Hepatocyte (in vitro differentiated cells): ENCODE measurements around the gene LFNG. TPM values are rescaled to one million over a fixed set of nuclear protein-coding genes. Genes with fewer than 3 reads are reported as not detected.
A peak's percentile ranks its signal among the peaks of the same experiment; 100 is the strongest.
"Not testable (repeated sequence)": the region's sequence is repeated elsewhere in the genome, so short reads cannot be mapped to it uniquely, and the experiment has no call there.

Experiments
- DNase-seq: peaks from one replicate; pipeline ENCODE4 v3.0.0-alpha.2; 2016; ENCODE audit warnings: low spot score
- H2AFZ ChIP-seq: fragments of 200-600 bp; sonication (generic); 2 replicates; pipeline ENCODE4 v1.6.0; 2016; ENCODE audit warnings: antibody characterized with exemption, mild to moderate bottlenecking
- H3K27ac ChIP-seq: fragments of 200-600 bp; sonication (generic); 2 replicates; pipeline ENCODE4 v1.5.1; 2016; ENCODE audit warnings: mild to moderate bottlenecking
- H3K27me3 ChIP-seq: fragments of 200-600 bp; sonication (generic); 2 replicates; pipeline ENCODE4 v1.6.1; 2016
- H3K36me3 ChIP-seq: fragments of 200-600 bp; sonication (generic); replicated peaks from 2 replicates; pipeline ENCODE4 v1.5.1; 2016; ENCODE audit warnings: low read depth; ENCODE audit not compliant: insufficient read depth
- H3K4me1 ChIP-seq: fragments of 200-600 bp; sonication (generic); 2 replicates; pipeline ENCODE4 v1.5.1; 2016; ENCODE audit warnings: mild to moderate bottlenecking, moderate library complexity; ENCODE audit not compliant: insufficient read depth
- H3K4me2 ChIP-seq: fragments of 200-600 bp; sonication (generic); 2 replicates; pipeline ENCODE4 v1.6.0; 2016
- H3K4me3 ChIP-seq: fragments of 200-600 bp; sonication (generic); 2 replicates; pipeline ENCODE4 v1.5.1; 2016; ENCODE audit warnings: mild to moderate bottlenecking
- H3K79me2 ChIP-seq: fragments of 200-600 bp; sonication (generic); 2 replicates; pipeline ENCODE4 v1.6.0; 2017; ENCODE audit warnings: mild to moderate bottlenecking
- H3K9me2 ChIP-seq: fragments of 200-600 bp; sonication (generic); replicated peaks from 2 replicates; pipeline ENCODE4 v1.6.0; 2017; ENCODE audit warnings: mild to moderate bottlenecking; ENCODE audit not compliant: insufficient read depth
- H3K9me3 ChIP-seq: fragments of 200-600 bp; sonication (generic); 2 replicates; pipeline ENCODE4 v1.5.1; 2016; ENCODE audit warnings: low read depth, mild to moderate bottlenecking
- H4K20me1 ChIP-seq: fragments of 200-600 bp; sonication (generic); 2 replicates; pipeline ENCODE4 v1.6.0; 2016; ENCODE audit warnings: mild to moderate bottlenecking; ENCODE audit not compliant: insufficient read depth, poor library complexity, severe bottlenecking
- EZH2 ChIP-seq: fragments of 200-600 bp; sonication (generic); IDR thresholded peaks from 2 replicates; pipeline ENCODE4 v1.6.1; 2016; ENCODE audit warnings: antibody characterized with exemption, mild to moderate bottlenecking, borderline replicate concordance
- EZH2phosphoT487 ChIP-seq: fragments of 200-600 bp; sonication (generic); IDR thresholded peaks from one replicate; pipeline ENCODE4 v1.6.1; 2018; ENCODE audit warnings: antibody characterized with exemption, mild to moderate bottlenecking, low read depth, moderate library complexity; ENCODE audit not compliant: unreplicated experiment, severe bottlenecking
- WGBS: methylation state at CpG from one replicate; pipeline ENCODE4 v1.1.6; 2016; ENCODE audit warnings: low lambda C conversion rate; ENCODE audit errors: missing lambda C conversion rate; 5-methylcytosine and 5-hydroxymethylcytosine counted together
- polyA plus RNA-seq: library from polyadenylated mRNA; unstranded; fragments of >200 nt; fragmentation: Nextera tagmentation; extraction: Ambion mirVana; gene quantifications from 2 replicates; pipeline ENCODE4 v1.2.1, GENCODE V29; 2016
- total RNA-seq: library from RNA; depleted of rRNA; stranded (reverse); fragments of >200 nt; gene quantifications from 2 replicates; pipeline ENCODE4 v1.2.3, GENCODE V29; 2014
- TF ChIP-seq, protein P1 (sequence below): fragments of 200-600 bp; sonication (generic); IDR thresholded peaks from 2 replicates; pipeline ENCODE4 v1.5.1; 2016; ENCODE audit warnings: antibody characterized with exemption, mild to moderate bottlenecking; ENCODE audit not compliant: poor library complexity

The LFNG gene
- total and polyA plus RNA-seq, 2 experiments from 2014 or later = 1.2 to 4.5 TPM

- peak overlapping the region; percentile 58 for H2AFZ ChIP-seq
- H4K20me1 ChIP-seq = no peaks in the 10 kb centered on the region
- no peaks in the 10 kb centered on the region for H3K9me2 ChIP-seq
- H3K9me3 ChIP-seq = no peaks in the 10 kb centered on the region
- DNase-seq = peak; percentile 65
- WGBS = 6% methylated on average over 50 of the region's 53 CpGs
- peak overlapping the region; percentile 95 for H3K4me2 ChIP-seq
- H3K36me3 ChIP-seq = no peaks in the 10 kb centered on the region
- H3K4me3 ChIP-seq = peak overlapping the region; percentile 68
- peaks cover 53% of the 10 kb centered on the region for H3K79me2 ChIP-seq
- H3K27me3 ChIP-seq = no peaks in the 10 kb centered on the region
- no peak for TF ChIP-seq EZH2phosphoT487
- no peak for TF ChIP-seq EZH2
- TF ChIP-seq, protein P1, sequence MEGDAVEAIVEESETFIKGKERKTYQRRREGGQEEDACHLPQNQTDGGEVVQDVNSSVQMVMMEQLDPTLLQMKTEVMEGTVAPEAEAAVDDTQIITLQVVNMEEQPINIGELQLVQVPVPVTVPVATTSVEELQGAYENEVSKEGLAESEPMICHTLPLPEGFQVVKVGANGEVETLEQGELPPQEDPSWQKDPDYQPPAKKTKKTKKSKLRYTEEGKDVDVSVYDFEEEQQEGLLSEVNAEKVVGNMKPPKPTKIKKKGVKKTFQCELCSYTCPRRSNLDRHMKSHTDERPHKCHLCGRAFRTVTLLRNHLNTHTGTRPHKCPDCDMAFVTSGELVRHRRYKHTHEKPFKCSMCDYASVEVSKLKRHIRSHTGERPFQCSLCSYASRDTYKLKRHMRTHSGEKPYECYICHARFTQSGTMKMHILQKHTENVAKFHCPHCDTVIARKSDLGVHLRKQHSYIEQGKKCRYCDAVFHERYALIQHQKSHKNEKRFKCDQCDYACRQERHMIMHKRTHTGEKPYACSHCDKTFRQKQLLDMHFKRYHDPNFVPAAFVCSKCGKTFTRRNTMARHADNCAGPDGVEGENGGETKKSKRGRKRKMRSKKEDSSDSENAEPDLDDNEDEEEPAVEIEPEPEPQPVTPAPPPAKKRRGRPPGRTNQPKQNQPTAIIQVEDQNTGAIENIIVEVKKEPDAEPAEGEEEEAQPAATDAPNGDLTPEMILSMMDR = no peak
- peaks cover 9% of the 10 kb centered on the region for H3K4me1 ChIP-seq
- peak overlapping the region; percentile 84 for H3K27ac ChIP-seq
Observed at GRCh38 chr7:2559283-2559950, 39.8 kb downstream of the LFNG start.

DNA sequence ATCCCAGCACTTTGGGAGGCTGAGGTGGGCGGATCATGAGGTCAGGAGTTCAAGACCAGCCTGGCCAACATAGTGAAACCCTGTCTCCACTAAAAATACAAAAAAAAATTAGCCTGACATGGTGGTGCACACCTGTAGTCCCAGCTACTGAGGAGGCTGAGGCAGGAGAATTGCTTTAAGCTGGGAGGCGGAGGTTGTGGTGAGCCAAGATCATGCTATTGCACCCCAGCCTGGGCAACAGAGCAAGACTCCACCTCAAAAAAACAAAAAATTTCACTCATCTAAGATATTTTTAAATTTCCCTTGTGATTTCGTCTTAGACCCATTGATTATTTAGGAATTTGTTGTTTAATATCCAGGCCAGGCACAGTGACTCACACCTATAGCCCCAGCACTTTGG lies 44.4 kb downstream of the LFNG start:
- H2AFZ ChIP-seq, H3K9me2 ChIP-seq, DNase-seq, H3K4me2 ChIP-seq, H3K27ac ChIP-seq, H3K9me3 ChIP-seq, H3K27me3 ChIP-seq, H3K4me1 ChIP-seq, H3K36me3 ChIP-seq, H4K20me1 ChIP-seq, H3K4me3 ChIP-seq: not testable (repeated sequence)
- WGBS = 99% methylated on average over 3 of the region's 3 CpGs
- H3K79me2 ChIP-seq = peaks cover 58% of the 10 kb centered on the region

DNA sequence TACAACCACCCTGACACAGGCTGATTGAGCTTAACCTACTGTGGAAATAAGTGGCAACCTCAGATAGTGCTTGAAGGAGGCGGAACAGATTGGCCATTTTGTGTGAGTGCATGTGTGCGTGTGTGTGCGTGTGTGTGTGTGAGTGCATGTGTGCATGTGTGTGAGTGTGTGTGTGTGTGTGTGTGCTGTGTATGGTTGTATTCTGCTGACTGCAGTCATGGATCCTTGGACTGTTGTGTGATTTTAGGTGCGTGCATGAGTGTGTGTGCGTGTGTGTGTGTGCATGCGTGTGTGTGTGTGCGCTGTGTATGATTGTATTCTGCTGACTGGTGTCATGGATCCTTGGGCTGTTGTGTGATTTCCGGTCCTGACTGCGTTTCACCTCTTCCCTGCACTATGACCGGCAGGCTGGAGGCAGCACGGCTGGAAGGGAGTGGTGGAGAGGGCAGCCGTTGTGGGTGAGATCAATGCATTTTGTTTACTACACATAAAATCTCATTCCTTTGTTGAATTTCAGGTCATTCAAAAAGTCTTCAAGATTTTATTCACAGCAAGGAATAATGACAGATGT lies 45.5 kb downstream of the LFNG start:
- no peak for DNase-seq
- H3K27ac ChIP-seq = no peak overlapping the region
- TF ChIP-seq, protein P1 = no peak
- TF ChIP-seq EZH2phosphoT487 (no peak), EZH2 (no peak)
- no peak overlapping the region for H3K4me3 ChIP-seq
- peaks cover 56% of the 10 kb centered on the region for H3K79me2 ChIP-seq
- H4K20me1 ChIP-seq = no peaks in the 10 kb centered on the region
- peaks cover 4% of the 10 kb centered on the region for H3K4me1 ChIP-seq
- no peaks in the 10 kb centered on the region for H3K36me3 ChIP-seq
- 77% methylated on average over 12 of the region's 12 CpGs for WGBS
- no peaks in the 10 kb centered on the region for H3K9me3 ChIP-seq
- no peaks in the 10 kb centered on the region for H3K9me2 ChIP-seq
- H2AFZ ChIP-seq = no peak overlapping the region
- H3K4me2 ChIP-seq = no peak overlapping the region
- no peaks in the 10 kb centered on the region for H3K27me3 ChIP-seq

DNA sequence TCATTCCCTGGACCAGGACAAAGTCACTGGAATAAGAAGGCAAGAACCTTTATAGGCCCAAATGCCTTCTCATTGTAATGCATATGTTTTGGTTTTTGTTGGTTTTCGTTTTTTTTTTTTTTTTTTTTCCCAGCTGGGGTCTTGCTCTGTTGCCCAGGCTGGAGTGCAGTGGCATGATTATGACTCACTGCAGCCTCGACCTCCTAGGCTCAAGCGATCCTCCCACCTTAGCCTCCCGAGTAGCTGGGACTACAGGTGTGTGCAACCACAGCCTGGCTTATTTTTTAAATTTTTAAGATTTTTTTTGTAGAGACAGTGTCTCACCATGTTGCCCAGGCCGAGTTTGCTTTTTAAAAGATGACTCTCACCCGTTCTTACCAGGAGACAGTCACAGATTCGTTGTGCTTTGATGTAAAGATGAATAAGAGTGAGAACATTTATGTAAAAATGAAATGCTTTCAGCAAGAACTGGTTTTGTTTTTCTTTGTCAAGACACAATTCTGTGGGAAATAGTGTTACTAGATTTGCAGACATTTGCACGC lies 46.8 kb downstream of the LFNG start:
- H3K4me2 ChIP-seq = no peak overlapping the region

More for the DNA sequence above, 46.8 kb downstream of the LFNG start:
- no peak for TF ChIP-seq EZH2phosphoT487
- TF ChIP-seq, protein P1 = no peak
- no peak for TF ChIP-seq EZH2
- no peaks in the 10 kb centered on the region for H3K9me2 ChIP-seq
- no peaks in the 10 kb centered on the region for H3K9me3 ChIP-seq
- no peak for DNase-seq
- H3K36me3 ChIP-seq = no peaks in the 10 kb centered on the region
- H4K20me1 ChIP-seq = no peaks in the 10 kb centered on the region
- peaks cover 45% of the 10 kb centered on the region for H3K79me2 ChIP-seq
- H2AFZ ChIP-seq = no peak overlapping the region
- 88% methylated on average over 8 of the region's 8 CpGs for WGBS
- H3K4me1 ChIP-seq = peaks cover under 1% of the 10 kb centered on the region
- H3K27me3 ChIP-seq = no peaks in the 10 kb centered on the region
- no peak overlapping the region for H3K4me3 ChIP-seq
- H3K27ac ChIP-seq = no peak overlapping the region
